Keratinocyte (primary cell): ENCODE measurements around the gene C19orf25. TPM values are rescaled to one million over a fixed set of nuclear protein-coding genes. Genes with fewer than 3 reads are reported as not detected.
A peak's percentile ranks its signal among the peaks of the same experiment; 100 is the strongest.

Source experiments
- DNase-seq: peaks from one replicate; pipeline ENCODE4 v3.0.0-alpha.2; 2011; ENCODE audit warnings: low read depth, missing footprints, low spot score
- FAIRE-seq: peaks from 2 replicates; lab custom pipeline; 2011; peaks lifted over from hg19 to GRCh38; lab: Jason Lieb, UNC
- H2AFZ ChIP-seq: 2 replicates; pipeline ENCODE4 v1.6.0; 2012; ENCODE audit warnings: low read length, control low read depth, inconsistent platforms; ENCODE audit not compliant: control insufficient read depth
- H3K27ac ChIP-seq: 2 replicates; pipeline ENCODE4 v1.5.1; 2011; ENCODE audit warnings: low read length; ENCODE audit not compliant: control insufficient read depth, insufficient read depth
- H3K27me3 ChIP-seq: 3 replicates; pipeline ENCODE4 v1.6.0; 2011; ENCODE audit warnings: low read length; ENCODE audit not compliant: control insufficient read depth, insufficient read depth; ENCODE audit errors: extremely low read depth
- H3K36me3 ChIP-seq, 2 experiments: 2 replicates in 1 of 2; 3 replicates in 1 of 2; pipeline ENCODE4 v1.5.1; 2011; ENCODE audit warnings: low read length in 2 of 2, mild to moderate bottlenecking in 1 of 2; ENCODE audit not compliant: control insufficient read depth in 2 of 2, insufficient read depth in 2 of 2; ENCODE audit errors: extremely low read depth in 1 of 2
- H3K4me1 ChIP-seq: 3 replicates; pipeline ENCODE4 v1.5.1; 2011; ENCODE audit warnings: low read length; ENCODE audit not compliant: control insufficient read depth, insufficient read depth; ENCODE audit errors: extremely low read depth
- H3K4me2 ChIP-seq: 3 replicates; pipeline ENCODE4 v1.6.0; 2011; ENCODE audit warnings: low read depth, low read length; ENCODE audit not compliant: control insufficient read depth, insufficient read depth; ENCODE audit errors: extremely low read depth
- H3K4me3 ChIP-seq, 3 experiments: fragments of 200-600 bp in 1 of 3; sonication (generic) in 1 of 3; 2 replicates in 2 of 3; 3 replicates in 1 of 3; pipeline ENCODE4 v1.5.1; 2011 to 2016; ENCODE audit warnings: low read length in 3 of 3, mild to moderate bottlenecking in 3 of 3, control low read depth in 2 of 3, inconsistent platforms in 1 of 3, low read depth in 1 of 3, mixed read lengths in 1 of 3, mixed run types in 1 of 3, moderate library complexity in 1 of 3; ENCODE audit not compliant: control insufficient read depth in 2 of 3, insufficient read depth in 2 of 3; ENCODE audit errors: extremely low read depth in 1 of 3
- H3K79me2 ChIP-seq: 2 replicates; pipeline ENCODE4 v1.6.0; 2012; ENCODE audit warnings: low read length; ENCODE audit not compliant: control insufficient read depth, insufficient read depth
- H3K9ac ChIP-seq: 3 replicates; pipeline ENCODE4 v1.6.0; 2011; ENCODE audit warnings: low read length; ENCODE audit not compliant: control insufficient read depth, insufficient read depth; ENCODE audit errors: extremely low read depth
- H3K9me1 ChIP-seq: 3 replicates; pipeline ENCODE4 v1.6.0; 2011; ENCODE audit warnings: low read length; ENCODE audit not compliant: control insufficient read depth, insufficient read depth; ENCODE audit errors: extremely low read depth
- H3K9me3 ChIP-seq: 2 replicates; pipeline ENCODE4 v1.5.1; 2012; ENCODE audit warnings: low read depth, low read length; ENCODE audit not compliant: control insufficient read depth
- H4K20me1 ChIP-seq: 3 replicates; pipeline ENCODE4 v1.6.0; 2011; ENCODE audit warnings: low read length; ENCODE audit not compliant: control insufficient read depth, insufficient read depth; ENCODE audit errors: extremely low read depth
- CTCF ChIP-seq, 3 experiments: IDR thresholded peaks in 1 of 3; conservative IDR thresholded peaks in 1 of 3; optimal IDR thresholded peaks in 1 of 3; 2 replicates in 2 of 3; 3 replicates in 1 of 3; pipeline versions ENCODE3 to v1.5.1; 2011; ENCODE audit warnings: low read length in 3 of 3, mild to moderate bottlenecking in 3 of 3, moderate library complexity in 2 of 3, control low read depth in 1 of 3, inconsistent platforms in 1 of 3; ENCODE audit not compliant: insufficient read depth in 2 of 3; ENCODE audit errors: extremely low read depth in 1 of 3
- EZH2 ChIP-seq: IDR thresholded peaks from one replicate; pipeline ENCODE4 v1.6.1; 2012; ENCODE audit warnings: inconsistent platforms, mild to moderate bottlenecking, low read length, moderate library complexity
- dilution Hi-C: fragments of 300-500 bp; cut with MboI; formaldehyde crosslinking; loops from one replicate; pipeline ENCODE4 v1.7.0; 2020; ENCODE audit warnings: low sequenced_read_pairs; ENCODE audit not compliant: extremely low pct_ligation_motif_present
- polyA plus RNA-seq, 5 experiments: library from polyadenylated mRNA; depleted of rRNA in 3 of 5; stranded (reverse) in 3 of 5; stranded (forward) in 1 of 5; unstranded in 1 of 5; fragments of >200 nt; gene quantifications; 1 replicate in 1 of 5; 2 replicates in 3 of 5; 3 replicates in 1 of 5; pipeline versions ENCODE4 v1.2.1 to v1.2.3, GENCODE V29; 2011 to 2012; ENCODE audit warnings: missing spikeins in 2 of 5, low read depth in 1 of 5, low replicate concordance in 1 of 5

The C19orf25 gene
- polyA plus RNA-seq, 1 donor (not counting 4 experiments of a cell fraction or from before 2014, with no cell fraction given), result 11.2 TPM

DNA sequence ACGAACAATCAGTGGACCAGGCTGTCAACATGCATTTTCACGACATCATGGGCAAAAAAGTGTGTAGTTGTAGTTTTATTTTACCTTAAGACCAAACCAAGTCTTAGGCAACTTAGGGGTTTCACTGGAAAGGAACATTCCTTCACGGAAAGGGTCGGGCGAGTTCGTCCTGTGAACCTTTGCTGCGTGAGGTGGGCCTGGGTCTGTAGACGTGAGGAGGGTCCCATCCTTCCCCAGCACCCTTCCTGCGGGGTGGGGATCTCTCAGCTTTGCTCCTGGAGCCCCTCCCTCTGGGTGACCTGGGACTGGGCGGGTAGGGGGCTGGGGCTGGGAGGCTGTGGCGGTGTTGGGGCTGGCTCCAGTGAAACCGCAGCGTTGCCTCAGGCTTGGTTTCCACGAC is 53.1 kb downstream of the C19orf25 start:
- Histone ChIP-seq H3K27ac (peak overlapping the region; percentile 25), H3K9me1 (peaks cover 3% of the 10 kb centered on the region), H3K36me3 (peaks cover 35 to 70% of the 10 kb centered on the region in 2 experiments), H3K79me2 (peaks cover 61% of the 10 kb centered on the region), H3K27me3 (no peaks in the 10 kb centered on the region), H3K4me3 (no peak overlapping the region), H3K9me3 (no peaks in the 10 kb centered on the region), H3K4me1 (peaks cover 17% of the 10 kb centered on the region), H4K20me1 (peaks cover 14% of the 10 kb centered on the region), H2AFZ (no peak overlapping the region), H3K9ac (no peak overlapping the region), H3K4me2 (no peak overlapping the region)
- FAIRE-seq, result no peak
- dilution Hi-C loops, result no loop called here
- DNase-seq, result no peak
- TF ChIP-seq EZH2 (no peak), CTCF (optimal IDR thresholded peaks at IDR 0.05 in 1 of 3, IDR thresholded peaks at IDR 0.05 in 1 of 3, conservative IDR thresholded peaks at IDR 0.05 in 1 of 3; ENCODE audit: extremely low read depth in 1 of 3, insufficient read depth in 2 of 3, low read length in 3 of 3) (no peak)

DNA sequence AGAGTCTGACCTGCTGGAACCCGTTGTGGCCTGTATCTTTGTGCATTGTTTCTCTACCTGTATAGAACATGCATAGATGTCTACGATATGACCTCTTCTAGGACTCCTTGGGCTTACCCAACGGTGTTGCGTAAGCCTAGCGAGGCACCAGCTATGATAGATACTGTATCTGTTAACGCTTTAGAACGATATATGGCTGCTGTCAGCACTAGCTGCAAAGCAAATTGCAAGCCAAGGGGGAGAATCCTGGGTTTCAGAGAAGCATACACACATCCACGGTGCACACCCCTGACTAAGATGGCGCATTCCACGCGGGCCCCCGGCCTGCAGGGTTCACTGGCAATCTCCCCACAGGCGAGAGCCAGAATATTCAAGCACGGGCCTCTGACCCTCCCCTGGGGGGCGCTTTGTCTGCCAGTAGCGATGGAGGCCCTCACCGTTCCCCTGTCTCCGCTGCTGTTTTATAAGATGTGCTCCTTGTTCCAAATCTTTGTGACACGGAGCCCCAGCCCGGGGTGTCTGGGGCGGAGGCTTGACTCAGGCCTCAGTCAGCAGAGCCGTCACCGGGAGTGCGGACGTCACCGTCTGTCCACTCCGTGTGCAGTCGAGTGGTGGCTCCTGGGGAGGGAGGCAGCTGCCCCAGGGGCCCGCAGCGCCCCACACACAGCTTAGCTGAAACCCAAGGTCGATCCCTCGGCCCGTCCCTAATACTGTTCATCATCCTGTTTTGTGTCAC is 53.7 kb downstream of the C19orf25 start:
- TF ChIP-seq EZH2, result no peak
- TF ChIP-seq CTCF (optimal IDR thresholded peaks at IDR 0.05 in 1 of 3, IDR thresholded peaks at IDR 0.05 in 1 of 3, conservative IDR thresholded peaks at IDR 0.05 in 1 of 3; ENCODE audit: extremely low read depth in 1 of 3, insufficient read depth in 2 of 3, low read length in 3 of 3), result no peak
- Histone ChIP-seq H3K4me2 (peak overlapping the region; percentile 60), H3K79me2 (peaks cover 67% of the 10 kb centered on the region), H3K27me3 (no peaks in the 10 kb centered on the region), H3K4me1 (peaks cover 17% of the 10 kb centered on the region), H2AFZ (no peak overlapping the region), H3K9me1 (peaks cover 3% of the 10 kb centered on the region), H3K9ac (peak overlapping the region; percentile 52), H3K9me3 (no peaks in the 10 kb centered on the region), H4K20me1 (peaks cover 18% of the 10 kb centered on the region), H3K4me3 (no peak overlapping the region), H3K36me3 (peaks cover 38 to 77% of the 10 kb centered on the region in 2 experiments), H3K27ac (peak overlapping the region; percentile 53)
- dilution Hi-C loops, result no loop called here
- DNase-seq (no peak), FAIRE-seq (peak; percentile 93)
